GM12878 (cell line): ENCODE data around the gene ADAMTS14. TPM values are rescaled to one million over a fixed set of nuclear protein-coding genes. Genes with fewer than 3 reads are reported as not detected.

Experiments
- ATF3 ChIP-seq: IDR thresholded peaks from 2 replicates; pipeline ENCODE4 v1.6.1; 2011; ENCODE audit warnings: low read depth, mild to moderate bottlenecking, low read length, moderate library complexity, borderline replicate concordance; ENCODE audit errors: extremely low read depth
- CHD4 ChIP-seq: fragments of 200-600 bp; sonication (generic); IDR thresholded peaks from 2 replicates; pipeline ENCODE4 v1.6.1; 2016; ENCODE audit warnings: mild to moderate bottlenecking
- CREB1 ChIP-seq: IDR thresholded peaks from 2 replicates; pipeline ENCODE4 v1.6.1; 2012; ENCODE audit warnings: low read depth, mild to moderate bottlenecking, inconsistent platforms
- E4F1 ChIP-seq: fragments of 450-650 bp; IDR thresholded peaks from 2 replicates; pipeline ENCODE4 v1.6.1; 2018; ENCODE audit warnings: borderline replicate concordance, mild to moderate bottlenecking; ENCODE audit not compliant: partially characterized antibody
- NR2F1 ChIP-seq: fragments of 450-650 bp; conservative IDR thresholded peaks from 2 replicates; pipeline ENCODE4 v1.6.1; 2017; ENCODE audit warnings: mild to moderate bottlenecking
- SRF ChIP-seq, 2 experiments: IDR thresholded peaks; 2 replicates each; pipeline ENCODE4 v1.6.1; 2011; ENCODE audit warnings: low read depth in 2 of 2, low read length in 2 of 2, mild to moderate bottlenecking in 1 of 2, moderate library complexity in 1 of 2
- TCF12 ChIP-seq: IDR thresholded peaks from 2 replicates; pipeline ENCODE4 v1.6.1; 2011; ENCODE audit warnings: low read depth, mild to moderate bottlenecking, low read length
- USF1 ChIP-seq: IDR thresholded peaks from 2 replicates; pipeline ENCODE4 v1.6.1; 2011; ENCODE audit warnings: borderline replicate concordance, low read depth, mild to moderate bottlenecking, moderate library complexity, mixed read lengths, low read length; ENCODE audit not compliant: insufficient read depth; ENCODE audit errors: extremely low read length
- ZNF217 ChIP-seq: fragments of 450-650 bp; IDR thresholded peaks from 2 replicates; pipeline ENCODE4 v1.6.1; 2017; ENCODE audit warnings: antibody characterized with exemption, mild to moderate bottlenecking
- polyA plus RNA-seq, 11 experiments: library from polyadenylated mRNA; depleted of rRNA in 4 of 11; unstranded in 6 of 11; stranded (reverse) in 5 of 11; fragments of >200 nt; fragmentation: Nextera tagmentation in 4 of 11; fragmentation: Illumina TruSeq in 1 of 11; extraction: Ambion mirVana in 4 of 11; extraction: Trizol in 1 of 11; gene quantifications; 1 replicate in 1 of 11; 2 replicates in 10 of 11; pipeline versions ENCODE4 v1.2.1 to v1.2.3, GENCODE V29; 2011 to 2016; ENCODE audit warnings: inconsistent platforms in 2 of 11, missing spikeins in 2 of 11, low read depth in 1 of 11
- total RNA-seq, 4 experiments: library from RNA; depleted of rRNA in 3 of 4; stranded (reverse); fragments of >200 nt in 3 of 4; fragmentation: Illumina TruSeq in 1 of 4; extraction: Trizol in 1 of 4; gene quantifications; 2 replicates each; pipeline versions ENCODE4 v1.2.1 to v1.2.3, GENCODE V29; 2013 to 2021
- TF ChIP-seq, protein P1 (sequence below): fragments of 450-650 bp; IDR thresholded peaks from 2 replicates; pipeline ENCODE4 v1.6.1; 2018; ENCODE audit warnings: mild to moderate bottlenecking, low read depth, moderate library complexity; ENCODE audit not compliant: partially characterized antibody
- TF ChIP-seq, protein P2 (sequence below): IDR thresholded peaks from 2 replicates; pipeline ENCODE4 v1.6.1; 2011; ENCODE audit warnings: borderline replicate concordance, low read depth, mild to moderate bottlenecking, moderate library complexity, low read length; ENCODE audit not compliant: insufficient read depth, poor library complexity, severe bottlenecking

Gene ADAMTS14
- total and polyA plus RNA-seq, 10 of the 15 experiments (the other 5 are each of a cell fraction or from before 2014, with no cell fraction given) = 0.03 to 0.05 TPM; not detected in 8

DNA sequence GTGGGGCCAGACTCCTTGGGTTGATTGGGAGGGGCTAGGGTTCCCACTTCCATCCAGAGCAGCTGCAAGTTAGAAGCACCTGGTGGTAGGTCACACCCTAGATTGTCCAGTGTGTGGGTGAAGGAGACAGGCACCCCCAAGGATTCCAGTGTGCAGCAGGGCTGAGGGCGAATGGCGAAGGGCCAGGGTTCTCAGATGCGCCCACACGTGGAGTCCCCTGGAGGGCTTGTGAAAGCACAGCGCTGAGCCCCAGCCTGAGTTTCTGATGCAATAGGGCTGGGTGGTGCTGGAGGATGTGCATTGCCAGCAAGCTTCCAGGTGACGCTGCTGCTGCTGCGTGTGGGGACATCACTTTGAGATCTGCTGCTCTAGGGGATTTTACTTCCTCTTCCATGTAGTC is 87.5 kb downstream of the ADAMTS14 start (continued):
- TF ChIP-seq, protein P1, sequence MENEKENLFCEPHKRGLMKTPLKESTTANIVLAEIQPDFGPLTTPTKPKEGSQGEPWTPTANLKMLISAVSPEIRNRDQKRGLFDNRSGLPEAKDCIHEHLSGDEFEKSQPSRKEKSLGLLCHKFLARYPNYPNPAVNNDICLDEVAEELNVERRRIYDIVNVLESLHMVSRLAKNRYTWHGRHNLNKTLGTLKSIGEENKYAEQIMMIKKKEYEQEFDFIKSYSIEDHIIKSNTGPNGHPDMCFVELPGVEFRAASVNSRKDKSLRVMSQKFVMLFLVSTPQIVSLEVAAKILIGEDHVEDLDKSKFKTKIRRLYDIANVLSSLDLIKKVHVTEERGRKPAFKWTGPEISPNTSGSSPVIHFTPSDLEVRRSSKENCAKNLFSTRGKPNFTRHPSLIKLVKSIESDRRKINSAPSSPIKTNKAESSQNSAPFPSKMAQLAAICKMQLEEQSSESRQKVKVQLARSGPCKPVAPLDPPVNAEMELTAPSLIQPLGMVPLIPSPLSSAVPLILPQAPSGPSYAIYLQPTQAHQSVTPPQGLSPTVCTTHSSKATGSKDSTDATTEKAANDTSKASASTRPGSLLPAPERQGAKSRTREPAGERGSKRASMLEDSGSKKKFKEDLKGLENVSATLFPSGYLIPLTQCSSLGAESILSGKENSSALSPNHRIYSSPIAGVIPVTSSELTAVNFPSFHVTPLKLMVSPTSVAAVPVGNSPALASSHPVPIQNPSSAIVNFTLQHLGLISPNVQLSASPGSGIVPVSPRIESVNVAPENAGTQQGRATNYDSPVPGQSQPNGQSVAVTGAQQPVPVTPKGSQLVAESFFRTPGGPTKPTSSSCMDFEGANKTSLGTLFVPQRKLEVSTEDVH = no peak
- TF ChIP-seq E4F1 (no peak), NR2F1 (no peak), CHD4 (no peak), CREB1 (no peak), SRF (IDR thresholded peaks at IDR 0.05; ENCODE audit: low read depth in 2 of 2, low read length in 2 of 2) (no peak), ATF3 (no peak), TCF12 (no peak), USF1 (no peak), ZNF217 (no peak)
- TF ChIP-seq, protein P2, sequence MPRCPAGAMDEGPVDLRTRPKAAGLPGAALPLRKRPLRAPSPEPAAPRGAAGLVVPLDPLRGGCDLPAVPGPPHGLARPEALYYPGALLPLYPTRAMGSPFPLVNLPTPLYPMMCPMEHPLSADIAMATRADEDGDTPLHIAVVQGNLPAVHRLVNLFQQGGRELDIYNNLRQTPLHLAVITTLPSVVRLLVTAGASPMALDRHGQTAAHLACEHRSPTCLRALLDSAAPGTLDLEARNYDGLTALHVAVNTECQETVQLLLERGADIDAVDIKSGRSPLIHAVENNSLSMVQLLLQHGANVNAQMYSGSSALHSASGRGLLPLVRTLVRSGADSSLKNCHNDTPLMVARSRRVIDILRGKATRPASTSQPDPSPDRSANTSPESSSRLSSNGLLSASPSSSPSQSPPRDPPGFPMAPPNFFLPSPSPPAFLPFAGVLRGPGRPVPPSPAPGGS = no peak
